ENCODE measurements around the gene PARVA. TPM values are rescaled to one million over a fixed set of nuclear protein-coding genes. Genes with fewer than 3 reads are reported as not detected.

PARVA gene
- total and polyA plus RNA-seq, 2 of the 8 experiments (the other 6 are each of a cell fraction or from before 2014, with no cell fraction given), result 3.1 to 13.5 TPM

DNA sequence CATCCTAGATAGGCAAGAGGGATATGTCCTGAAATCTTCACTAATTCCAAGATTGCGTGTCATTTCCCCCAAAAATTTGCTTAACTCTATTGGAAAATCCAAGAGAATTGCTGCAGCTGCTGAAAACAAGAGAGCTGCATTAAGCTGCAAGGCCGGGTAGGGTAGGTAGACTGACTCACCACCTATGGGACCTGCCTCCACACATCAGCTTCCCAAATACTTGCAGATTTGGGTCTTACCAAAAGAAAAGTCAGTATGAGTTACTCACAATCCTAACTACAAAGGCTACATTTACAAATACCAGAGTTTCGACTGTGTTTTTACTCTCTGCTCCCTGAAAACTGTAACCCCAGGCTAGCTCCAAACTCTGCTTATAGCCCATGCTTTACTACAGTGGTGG lies 154.3 kb downstream of the PARVA start (continued):
- TF ChIP-seq, protein P1, sequence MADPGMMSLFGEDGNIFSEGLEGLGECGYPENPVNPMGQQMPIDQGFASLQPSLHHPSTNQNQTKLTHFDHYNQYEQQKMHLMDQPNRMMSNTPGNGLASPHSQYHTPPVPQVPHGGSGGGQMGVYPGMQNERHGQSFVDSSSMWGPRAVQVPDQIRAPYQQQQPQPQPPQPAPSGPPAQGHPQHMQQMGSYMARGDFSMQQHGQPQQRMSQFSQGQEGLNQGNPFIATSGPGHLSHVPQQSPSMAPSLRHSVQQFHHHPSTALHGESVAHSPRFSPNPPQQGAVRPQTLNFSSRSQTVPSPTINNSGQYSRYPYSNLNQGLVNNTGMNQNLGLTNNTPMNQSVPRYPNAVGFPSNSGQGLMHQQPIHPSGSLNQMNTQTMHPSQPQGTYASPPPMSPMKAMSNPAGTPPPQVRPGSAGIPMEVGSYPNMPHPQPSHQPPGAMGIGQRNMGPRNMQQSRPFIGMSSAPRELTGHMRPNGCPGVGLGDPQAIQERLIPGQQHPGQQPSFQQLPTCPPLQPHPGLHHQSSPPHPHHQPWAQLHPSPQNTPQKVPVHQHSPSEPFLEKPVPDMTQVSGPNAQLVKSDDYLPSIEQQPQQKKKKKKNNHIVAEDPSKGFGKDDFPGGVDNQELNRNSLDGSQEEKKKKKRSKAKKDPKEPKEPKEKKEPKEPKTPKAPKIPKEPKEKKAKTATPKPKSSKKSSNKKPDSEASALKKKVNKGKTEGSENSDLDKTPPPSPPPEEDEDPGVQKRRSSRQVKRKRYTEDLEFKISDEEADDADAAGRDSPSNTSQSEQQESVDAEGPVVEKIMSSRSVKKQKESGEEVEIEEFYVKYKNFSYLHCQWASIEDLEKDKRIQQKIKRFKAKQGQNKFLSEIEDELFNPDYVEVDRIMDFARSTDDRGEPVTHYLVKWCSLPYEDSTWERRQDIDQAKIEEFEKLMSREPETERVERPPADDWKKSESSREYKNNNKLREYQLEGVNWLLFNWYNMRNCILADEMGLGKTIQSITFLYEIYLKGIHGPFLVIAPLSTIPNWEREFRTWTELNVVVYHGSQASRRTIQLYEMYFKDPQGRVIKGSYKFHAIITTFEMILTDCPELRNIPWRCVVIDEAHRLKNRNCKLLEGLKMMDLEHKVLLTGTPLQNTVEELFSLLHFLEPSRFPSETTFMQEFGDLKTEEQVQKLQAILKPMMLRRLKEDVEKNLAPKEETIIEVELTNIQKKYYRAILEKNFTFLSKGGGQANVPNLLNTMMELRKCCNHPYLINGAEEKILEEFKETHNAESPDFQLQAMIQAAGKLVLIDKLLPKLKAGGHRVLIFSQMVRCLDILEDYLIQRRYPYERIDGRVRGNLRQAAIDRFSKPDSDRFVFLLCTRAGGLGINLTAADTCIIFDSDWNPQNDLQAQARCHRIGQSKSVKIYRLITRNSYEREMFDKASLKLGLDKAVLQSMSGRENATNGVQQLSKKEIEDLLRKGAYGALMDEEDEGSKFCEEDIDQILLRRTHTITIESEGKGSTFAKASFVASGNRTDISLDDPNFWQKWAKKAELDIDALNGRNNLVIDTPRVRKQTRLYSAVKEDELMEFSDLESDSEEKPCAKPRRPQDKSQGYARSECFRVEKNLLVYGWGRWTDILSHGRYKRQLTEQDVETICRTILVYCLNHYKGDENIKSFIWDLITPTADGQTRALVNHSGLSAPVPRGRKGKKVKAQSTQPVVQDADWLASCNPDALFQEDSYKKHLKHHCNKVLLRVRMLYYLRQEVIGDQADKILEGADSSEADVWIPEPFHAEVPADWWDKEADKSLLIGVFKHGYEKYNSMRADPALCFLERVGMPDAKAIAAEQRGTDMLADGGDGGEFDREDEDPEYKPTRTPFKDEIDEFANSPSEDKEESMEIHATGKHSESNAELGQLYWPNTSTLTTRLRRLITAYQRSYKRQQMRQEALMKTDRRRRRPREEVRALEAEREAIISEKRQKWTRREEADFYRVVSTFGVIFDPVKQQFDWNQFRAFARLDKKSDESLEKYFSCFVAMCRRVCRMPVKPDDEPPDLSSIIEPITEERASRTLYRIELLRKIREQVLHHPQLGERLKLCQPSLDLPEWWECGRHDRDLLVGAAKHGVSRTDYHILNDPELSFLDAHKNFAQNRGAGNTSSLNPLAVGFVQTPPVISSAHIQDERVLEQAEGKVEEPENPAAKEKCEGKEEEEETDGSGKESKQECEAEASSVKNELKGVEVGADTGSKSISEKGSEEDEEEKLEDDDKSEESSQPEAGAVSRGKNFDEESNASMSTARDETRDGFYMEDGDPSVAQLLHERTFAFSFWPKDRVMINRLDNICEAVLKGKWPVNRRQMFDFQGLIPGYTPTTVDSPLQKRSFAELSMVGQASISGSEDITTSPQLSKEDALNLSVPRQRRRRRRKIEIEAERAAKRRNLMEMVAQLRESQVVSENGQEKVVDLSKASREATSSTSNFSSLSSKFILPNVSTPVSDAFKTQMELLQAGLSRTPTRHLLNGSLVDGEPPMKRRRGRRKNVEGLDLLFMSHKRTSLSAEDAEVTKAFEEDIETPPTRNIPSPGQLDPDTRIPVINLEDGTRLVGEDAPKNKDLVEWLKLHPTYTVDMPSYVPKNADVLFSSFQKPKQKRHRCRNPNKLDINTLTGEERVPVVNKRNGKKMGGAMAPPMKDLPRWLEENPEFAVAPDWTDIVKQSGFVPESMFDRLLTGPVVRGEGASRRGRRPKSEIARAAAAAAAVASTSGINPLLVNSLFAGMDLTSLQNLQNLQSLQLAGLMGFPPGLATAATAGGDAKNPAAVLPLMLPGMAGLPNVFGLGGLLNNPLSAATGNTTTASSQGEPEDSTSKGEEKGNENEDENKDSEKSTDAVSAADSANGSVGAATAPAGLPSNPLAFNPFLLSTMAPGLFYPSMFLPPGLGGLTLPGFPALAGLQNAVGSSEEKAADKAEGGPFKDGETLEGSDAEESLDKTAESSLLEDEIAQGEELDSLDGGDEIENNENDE (IDR thresholded peaks at IDR 0.05; ENCODE audit: insufficient replicate concordance, low read length), result no peak
- no peak for TF ChIP-seq POU5F1 (IDR thresholded peaks at IDR 0.05; ENCODE audit: low read depth, low read length)

Data from H1 (cell line).